GM19468 (cell line): ENCODE results near the gene AHNAK.
"Not testable (repeated sequence)": the region's sequence is repeated elsewhere in the genome, so short reads cannot be mapped to it uniquely, and the experiment has no call there.

Experiments
- ATAC-seq: cut with Tn5 transposase; IDR thresholded peaks from one replicate; pipeline ENCODE4 v1.9.1; 2021; ENCODE audit warnings: mild to moderate bottlenecking, moderate library complexity, moderate number of reproducible peaks; ENCODE audit not compliant: unreplicated experiment; ENCODE audit errors: extremely low read depth

Gene AHNAK

GRCh38 chr11:62398011-62398994, 148.3 kb downstream of the AHNAK start:
- ATAC-seq: no peak

- ATAC-seq: no peak
Measured at GRCh38 chr11:62395885-62396551, 150.6 kb downstream of the AHNAK start.

DNA sequence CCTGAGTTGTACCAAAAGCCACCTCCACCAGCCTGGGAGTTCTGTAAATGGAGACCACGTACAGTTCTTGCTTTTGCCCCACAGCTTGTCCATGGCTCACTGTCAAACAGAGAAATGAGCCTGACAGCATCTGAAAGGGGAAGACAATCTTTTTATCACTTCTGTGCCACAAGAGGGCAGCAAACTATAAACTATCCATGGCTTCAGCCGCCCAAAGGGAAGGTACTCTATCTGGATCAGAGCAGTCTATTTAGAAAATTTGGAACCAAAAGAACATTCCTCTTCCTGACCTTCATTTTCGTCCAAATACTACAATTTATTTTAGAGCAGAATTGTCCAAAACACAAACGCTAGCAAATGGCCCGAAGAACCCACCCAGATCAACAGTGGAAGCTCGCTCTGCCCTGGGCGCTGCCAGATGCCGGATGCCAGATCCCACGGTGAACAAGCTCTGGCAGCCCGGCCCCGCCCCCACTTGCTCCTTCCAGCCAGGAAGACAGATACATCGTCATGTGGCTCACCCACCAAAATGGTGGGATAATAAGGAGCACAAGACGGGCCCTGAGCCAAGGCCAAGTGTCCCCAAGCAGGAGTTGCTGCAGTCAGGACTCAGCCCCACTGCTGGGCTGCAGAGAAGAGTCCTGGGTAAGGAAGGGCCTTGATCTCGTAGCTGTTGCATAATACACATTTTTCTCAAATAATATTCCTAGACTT, 151.6 kb downstream of the AHNAK start:
- ATAC-seq: no peak

GRCh38 chr11:62393735-62394134, 152.9 kb downstream of the AHNAK start:
- no peak for ATAC-seq

GRCh38 chr11:62393061-62393611, 153.5 kb downstream of the AHNAK start:
- no peak for ATAC-seq

- ATAC-seq: no peak
Measured at GRCh38 chr11:62392506-62392905, 154.1 kb downstream of the AHNAK start.

GRCh38 chr11:62391642-62392425, 154.8 kb downstream of the AHNAK start:
- ATAC-seq: no peak

DNA sequence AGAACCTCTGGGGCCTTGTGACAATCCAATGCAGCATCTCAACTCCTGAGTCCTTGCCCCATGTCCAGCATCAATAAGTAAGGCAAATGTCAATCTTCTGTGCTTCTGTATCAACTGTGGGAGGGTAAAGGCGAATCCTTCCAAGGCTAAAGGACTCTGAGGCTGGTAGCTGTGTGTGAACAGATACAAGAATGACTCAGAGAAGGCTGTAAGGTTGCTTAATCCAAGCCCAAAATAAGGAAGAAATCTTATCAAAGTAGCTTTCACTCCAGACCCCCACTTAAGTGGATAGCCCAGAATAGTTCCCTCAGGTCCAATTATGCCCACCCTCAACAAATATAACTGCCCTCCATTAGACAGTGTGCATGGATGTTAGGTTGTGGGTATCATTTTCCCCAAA, 155.9 kb downstream of the AHNAK start:
- ATAC-seq: no peak

GRCh38 chr11:62390237-62390636, 156.4 kb downstream of the AHNAK start:
- ATAC-seq: no peak

DNA sequence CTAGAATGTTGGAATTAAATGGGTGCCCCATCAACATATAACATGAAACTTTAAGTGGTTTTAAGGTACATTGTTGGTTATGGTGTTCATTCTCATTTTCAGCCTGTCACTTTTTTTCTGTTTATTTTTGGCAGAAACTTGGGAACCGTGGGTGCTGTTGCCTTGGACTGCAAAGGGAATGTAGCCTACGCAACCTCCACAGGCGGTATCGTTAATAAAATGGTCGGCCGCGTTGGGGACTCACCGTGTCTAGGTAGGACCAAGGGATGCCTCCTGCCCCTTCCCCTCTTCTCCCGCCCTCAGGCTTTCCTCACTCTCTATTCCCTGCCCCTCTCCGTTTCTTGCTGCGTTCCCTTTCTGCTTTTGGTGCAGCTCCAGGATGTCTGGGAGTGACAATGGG, 157.6 kb downstream of the AHNAK start:
- ATAC-seq: no peak

DNA sequence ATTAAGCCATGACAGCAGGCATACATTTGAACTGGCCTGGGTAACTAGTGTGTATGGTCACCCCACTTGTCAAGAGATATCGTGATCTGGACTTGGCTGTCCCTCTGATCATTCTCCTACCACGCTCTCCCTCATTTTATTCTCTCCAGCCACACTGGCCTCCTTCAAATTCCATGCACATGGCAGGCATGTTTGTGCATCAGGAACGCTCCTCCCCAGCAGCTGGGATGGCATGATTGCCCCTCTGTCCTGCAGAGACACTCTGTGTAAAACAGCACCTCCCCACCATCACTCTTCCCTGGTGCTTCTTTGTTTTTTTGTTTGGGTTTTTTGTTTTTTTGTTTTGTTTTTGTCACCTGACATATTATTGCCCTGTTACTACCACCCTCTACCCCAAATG, 159.2 kb downstream of the AHNAK start:
- no peak for ATAC-seq

GRCh38 chr11:62386083-62386482, 160.5 kb downstream of the AHNAK start:
- not testable (repeated sequence) for ATAC-seq

DNA sequence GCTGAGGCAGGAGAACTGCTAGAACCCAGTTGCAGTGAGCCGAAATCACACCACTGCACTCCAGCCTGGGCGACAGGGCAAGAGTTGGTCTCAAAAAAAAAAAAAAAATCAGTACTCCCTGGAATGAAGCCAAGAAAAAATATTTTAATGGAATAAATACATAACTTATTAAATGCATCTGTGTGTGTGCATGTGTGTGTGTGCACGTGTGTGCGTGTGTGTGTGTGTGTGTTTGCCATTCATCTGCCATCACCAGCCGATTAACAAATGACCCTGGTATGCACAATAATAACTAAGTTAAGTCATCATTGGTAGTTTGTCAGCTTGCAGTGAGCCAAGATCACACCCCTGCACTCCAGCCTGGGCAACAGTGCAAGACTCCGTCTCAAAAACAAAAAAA, 162.8 kb downstream of the AHNAK start:
- no peak for ATAC-seq
